Vagina (tissue), 2 donors: ENCODE data around the gene MRPL18. TPM values are rescaled to one million over a fixed set of nuclear protein-coding genes. Genes with fewer than 3 reads are reported as not detected.
"Not testable (repeated sequence)": the region's sequence is repeated elsewhere in the genome, so short reads cannot be mapped to it uniquely, and the experiment has no call there.

Experiments
- DNase-seq, 2 donors: peaks; one replicate each; pipeline ENCODE4 v3.0.0-alpha.2; 2017; ENCODE audit errors: extremely low spot score in 2 of 2
- H3K27ac ChIP-seq: fragments of 200-600 bp; sonication (generic); one replicate; pipeline ENCODE4 v1.5.1; 2019
- H3K27me3 ChIP-seq: fragments of 200-600 bp; sonication (generic); one replicate; pipeline ENCODE4 v1.5.1; 2019
- H3K36me3 ChIP-seq, 2 donors: fragments of 200-600 bp; sonication (generic); one replicate each; pipeline ENCODE4 v1.5.1; 2017 to 2019
- H3K4me1 ChIP-seq: fragments of 200-600 bp; sonication (generic); one replicate; pipeline ENCODE4 v1.5.1; 2019
- H3K4me3 ChIP-seq, 2 donors: fragments of 200-600 bp; sonication (generic); 1 replicate in 1 of 2; 2 replicates in 1 of 2; pipeline ENCODE4 v1.5.1; 2016 to 2019
- H3K9me3 ChIP-seq: fragments of 200-600 bp; sonication (generic); one replicate; pipeline ENCODE4 v1.5.1; 2019
- CTCF ChIP-seq, 3 experiments: fragments of 450-650 bp in 2 of 3; fragments of 200-600 bp in 1 of 3; sonication (generic) in 1 of 3; IDR thresholded peaks; one replicate each; pipeline ENCODE4 v1.5.1; 2017 to 2019; ENCODE audit warnings: antibody characterized with exemption in 3 of 3, mild to moderate bottlenecking in 2 of 3, moderate library complexity in 2 of 3
- POLR2A ChIP-seq, 2 donors: fragments of 450-650 bp; IDR thresholded peaks; one replicate each; pipeline ENCODE4 v1.6.1; 2017; ENCODE audit warnings: antibody characterized with exemption in 2 of 2, mild to moderate bottlenecking in 2 of 2, moderate library complexity in 2 of 2
- POLR2AphosphoS5 ChIP-seq, 2 donors: sonication (generic); formaldehyde crosslinking; IDR thresholded peaks; one replicate each; pipeline ENCODE4 v1.9.0; 2017; ENCODE audit warnings: antibody characterized with exemption in 2 of 2, mild to moderate bottlenecking in 2 of 2, low read depth in 1 of 2; ENCODE audit not compliant: insufficient read depth in 1 of 2
- intact Hi-C: fragments of 100-400 bp; cut with DNase I; formaldehyde crosslinking; loops from one replicate; pipeline ENCODE4 v1.15.1; 2023
- total RNA-seq: library from RNA; depleted of rRNA; stranded (reverse); fragments of >200 nt; gene quantifications from one replicate; pipeline ENCODE4 v1.2.3, GENCODE V29; 2016

MRPL18 gene
- 58.7 TPM for total RNA-seq

- Histone ChIP-seq H3K4me3 (peak within 1 kb of the TSS; percentile 87 to 92), H3K27me3 (no peaks in the 10 kb centered on the region), H3K9me3 (no peaks in the 10 kb centered on the region), H3K4me1 (peaks cover 71% of the 10 kb centered on the region), H3K36me3 (peaks cover 0 to 30% of the 10 kb centered on the region in 2 donors), H3K27ac (peak within 1 kb of the TSS; percentile 100)
- TF ChIP-seq POLR2AphosphoS5 (IDR thresholded peaks at IDR 0.05; ENCODE audit: insufficient read depth in 1 of 2, low read depth in 1 of 2) (peak; percentile 55 to 74), POLR2A (IDR thresholded peaks at IDR 0.05) (no peak)
- peak in 1 of 2 donors; percentile 99 for DNase-seq
- intact Hi-C loops: loop anchor here (5.0 kb wide), 1 partner anchor 98 kb away; the partner anchor contains the start of gene SOD2
Measured at GRCh38 chr6:159790149-159790955, at the start of gene MRPL18. Gene MRPL18, plus strand, starts transcription at chr6:159790467. Its CDS starts 121 bp downstream, at chr6:159790588.

DNA sequence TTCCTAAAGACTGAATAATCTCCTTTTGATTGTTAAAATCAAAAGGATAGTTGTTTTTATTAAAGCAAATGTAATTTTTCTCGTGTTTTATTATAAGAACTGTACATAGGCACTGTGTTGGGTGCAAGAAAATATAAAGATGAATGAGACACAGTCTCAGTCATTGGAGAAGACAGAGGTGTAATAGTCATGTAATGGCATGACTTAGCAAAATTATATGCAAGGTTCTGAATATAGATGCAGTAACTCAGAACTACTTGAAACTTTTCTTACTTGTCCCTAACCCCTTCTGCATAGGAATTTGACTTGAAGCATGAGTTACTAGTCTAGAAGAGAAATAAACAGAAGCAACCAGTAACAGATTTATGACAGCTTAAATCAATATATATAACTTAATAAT lies 48.1 kb upstream of the MRPL18 start:
- intact Hi-C loops: no loop called here
- Histone ChIP-seq H3K27me3 (no peaks in the 10 kb centered on the region), H3K4me3 (no peak overlapping the region), H3K36me3 (peaks cover 0 to 58% of the 10 kb centered on the region in 2 donors), H3K9me3 (no peaks in the 10 kb centered on the region), H3K4me1 (peaks cover 26% of the 10 kb centered on the region), H3K27ac (no peak overlapping the region)
- no peak for DNase-seq
- no peak for TF ChIP-seq POLR2A (IDR thresholded peaks at IDR 0.05)

GRCh38 chr6:159745081-159745480 lies 45.2 kb upstream of the MRPL18 start:
- H3K4me1 ChIP-seq: peaks cover 7% of the 10 kb centered on the region
- H3K9me3 ChIP-seq: no peaks in the 10 kb centered on the region
- DNase-seq: no peak
- intact Hi-C loops: no loop called here
- no peak overlapping the region for H3K27ac ChIP-seq
- no peak overlapping the region for H3K4me3 ChIP-seq
- TF ChIP-seq CTCF (IDR thresholded peaks at IDR 0.05): no peak
- no peak for TF ChIP-seq POLR2A (IDR thresholded peaks at IDR 0.05)
- no peak for TF ChIP-seq POLR2AphosphoS5 (IDR thresholded peaks at IDR 0.05; ENCODE audit: insufficient read depth in 1 of 2, low read depth in 1 of 2)
- H3K27me3 ChIP-seq: no peaks in the 10 kb centered on the region
- peaks cover 0 to 84% of the 10 kb centered on the region in 2 donors for H3K36me3 ChIP-seq

- TF ChIP-seq CTCF (IDR thresholded peaks at IDR 0.05) (no peak), POLR2A (IDR thresholded peaks at IDR 0.05) (no peak), POLR2AphosphoS5 (IDR thresholded peaks at IDR 0.05; ENCODE audit: insufficient read depth in 1 of 2, low read depth in 1 of 2) (no peak)
- intact Hi-C loops: no loop called here
- Histone ChIP-seq H3K27me3 (no peaks in the 10 kb centered on the region), H3K4me1 (no peaks in the 10 kb centered on the region), H3K27ac (no peak overlapping the region), H3K9me3 (no peaks in the 10 kb centered on the region), H3K36me3 (peaks cover 0 to 82% of the 10 kb centered on the region in 2 donors), H3K4me3 (no peak overlapping the region)
- DNase-seq: no peak
Measured at GRCh38 chr6:159746759-159747158, 43.5 kb upstream of the MRPL18 start.

GRCh38 chr6:159748127-159748526 lies 42.1 kb upstream of the MRPL18 start:
- DNase-seq, H3K27ac ChIP-seq, H3K27me3 ChIP-seq, H3K4me3 ChIP-seq, intact Hi-C loops, H3K9me3 ChIP-seq, H3K4me1 ChIP-seq: not testable (repeated sequence)
- peaks cover 0 to 88% of the 10 kb centered on the region in 2 donors for H3K36me3 ChIP-seq

- no peak for TF ChIP-seq CTCF (IDR thresholded peaks at IDR 0.05)
- no peak for TF ChIP-seq POLR2A (IDR thresholded peaks at IDR 0.05)
- no peak for TF ChIP-seq POLR2AphosphoS5 (IDR thresholded peaks at IDR 0.05; ENCODE audit: insufficient read depth in 1 of 2, low read depth in 1 of 2)
- no peaks in the 10 kb centered on the region for H3K9me3 ChIP-seq
- H3K27ac ChIP-seq: no peak overlapping the region
- H3K4me3 ChIP-seq: no peak overlapping the region
- no peak for DNase-seq
- peaks cover 0 to 85% of the 10 kb centered on the region in 2 donors for H3K36me3 ChIP-seq
- intact Hi-C loops: no loop called here
- H3K27me3 ChIP-seq: no peaks in the 10 kb centered on the region
- no peaks in the 10 kb centered on the region for H3K4me1 ChIP-seq
Measured at GRCh38 chr6:159751448-159751847, 38.8 kb upstream of the MRPL18 start.
